Body of pancreas (tissue), 4 donors: ENCODE results near the gene POLD1.

Experiments used
- POLR2A ChIP-seq, 3 donors: fragments of 450-650 bp; IDR thresholded peaks; one replicate each; pipeline ENCODE4 v1.6.1; 2016; ENCODE audit warnings: antibody characterized with exemption in 3 of 3, mild to moderate bottlenecking in 2 of 3
- TF ChIP-seq, protein P1 (sequence below), 7 experiments: fragments of 450-650 bp in 4 of 7; fragments of 200-600 bp in 3 of 7; sonication (generic) in 3 of 7; IDR thresholded peaks; one replicate each; pipeline ENCODE4 v1.5.1; 2016 to 2019; ENCODE audit warnings: antibody characterized with exemption in 7 of 7

DNA sequence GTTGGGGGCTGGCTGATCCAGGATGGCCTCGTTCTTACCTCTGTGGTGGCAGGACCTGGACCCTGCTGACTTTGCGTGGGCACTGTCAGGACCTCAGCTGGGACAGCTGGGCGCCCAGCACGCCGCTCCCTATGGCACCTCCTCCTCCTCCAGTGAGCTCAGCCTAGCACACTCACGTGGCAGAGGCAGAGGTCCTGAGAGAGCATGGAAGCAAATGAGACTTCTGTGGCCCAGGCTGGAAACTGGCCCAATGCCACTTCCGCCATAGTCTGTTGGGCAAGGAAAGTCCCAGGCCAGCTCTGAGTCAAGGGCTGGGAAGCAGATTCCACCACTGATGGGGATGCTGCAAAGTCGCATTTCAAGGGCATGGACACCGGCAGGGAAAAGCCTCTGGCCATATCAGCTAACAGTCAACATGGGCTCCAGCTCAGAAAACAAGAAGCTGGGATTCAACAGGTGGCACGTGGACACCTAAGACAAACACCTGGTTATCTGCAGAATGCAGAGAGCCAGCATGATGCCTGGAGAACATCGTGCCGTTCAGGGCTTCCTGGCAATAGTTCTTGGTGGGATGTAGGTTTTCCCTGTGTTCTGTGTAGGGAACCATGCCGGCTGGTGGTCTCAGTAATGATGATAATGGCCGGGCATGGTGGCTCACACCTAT, 65.2 kb downstream of the POLD1 start:
- TF ChIP-seq POLR2A (IDR thresholded peaks at IDR 0.05), result no peak
- TF ChIP-seq, protein P1, sequence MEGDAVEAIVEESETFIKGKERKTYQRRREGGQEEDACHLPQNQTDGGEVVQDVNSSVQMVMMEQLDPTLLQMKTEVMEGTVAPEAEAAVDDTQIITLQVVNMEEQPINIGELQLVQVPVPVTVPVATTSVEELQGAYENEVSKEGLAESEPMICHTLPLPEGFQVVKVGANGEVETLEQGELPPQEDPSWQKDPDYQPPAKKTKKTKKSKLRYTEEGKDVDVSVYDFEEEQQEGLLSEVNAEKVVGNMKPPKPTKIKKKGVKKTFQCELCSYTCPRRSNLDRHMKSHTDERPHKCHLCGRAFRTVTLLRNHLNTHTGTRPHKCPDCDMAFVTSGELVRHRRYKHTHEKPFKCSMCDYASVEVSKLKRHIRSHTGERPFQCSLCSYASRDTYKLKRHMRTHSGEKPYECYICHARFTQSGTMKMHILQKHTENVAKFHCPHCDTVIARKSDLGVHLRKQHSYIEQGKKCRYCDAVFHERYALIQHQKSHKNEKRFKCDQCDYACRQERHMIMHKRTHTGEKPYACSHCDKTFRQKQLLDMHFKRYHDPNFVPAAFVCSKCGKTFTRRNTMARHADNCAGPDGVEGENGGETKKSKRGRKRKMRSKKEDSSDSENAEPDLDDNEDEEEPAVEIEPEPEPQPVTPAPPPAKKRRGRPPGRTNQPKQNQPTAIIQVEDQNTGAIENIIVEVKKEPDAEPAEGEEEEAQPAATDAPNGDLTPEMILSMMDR (IDR thresholded peaks at IDR 0.05), result no peak
